Islet precursor cell (in vitro differentiated cells): ENCODE results near the gene STK39.

Experiments
- DNase-seq: peaks from one replicate; pipeline ENCODE4 v3.0.0-alpha.2; 2018

The STK39 gene

DNA sequence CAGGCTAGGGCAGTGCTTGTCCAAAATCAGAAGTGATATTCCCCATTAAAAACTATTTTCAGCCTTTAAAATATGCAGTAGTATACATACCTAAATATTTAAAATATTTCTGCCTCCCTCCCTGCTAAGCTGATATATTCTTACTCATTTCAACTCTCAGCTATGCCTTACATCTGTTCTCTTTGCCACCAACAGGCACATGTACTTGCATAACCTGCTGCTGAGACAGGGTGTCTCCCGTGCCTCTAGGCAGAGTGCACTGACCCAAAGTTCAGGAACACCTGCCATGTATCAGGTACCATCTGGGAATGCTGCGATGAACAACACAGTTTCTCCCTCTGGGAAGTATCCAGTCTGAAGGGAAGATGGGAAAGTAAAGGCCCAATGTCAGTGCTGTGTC is 91.7 kb downstream of the STK39 start:
- DNase-seq, result no peak

DNA sequence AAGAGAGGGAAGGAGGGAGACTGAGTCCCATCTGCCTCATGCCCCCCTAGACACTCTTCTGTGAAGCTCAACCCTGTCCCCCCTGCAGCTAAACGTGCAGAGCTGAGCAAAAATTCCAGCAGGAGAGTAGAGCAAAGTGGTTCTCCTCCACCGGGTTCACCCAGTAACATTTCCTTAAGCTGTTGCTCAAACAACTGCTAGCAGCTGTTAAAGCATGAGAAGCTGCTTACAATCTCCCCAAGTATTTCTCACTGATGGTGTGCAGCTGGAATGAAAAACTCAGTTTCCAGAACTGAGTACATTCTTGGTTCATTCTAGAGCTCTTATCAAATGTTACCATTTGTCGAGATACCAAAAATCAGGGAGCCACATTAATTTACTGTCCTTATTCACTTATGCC is 92.3 kb downstream of the STK39 start:
- no peak for DNase-seq

DNA sequence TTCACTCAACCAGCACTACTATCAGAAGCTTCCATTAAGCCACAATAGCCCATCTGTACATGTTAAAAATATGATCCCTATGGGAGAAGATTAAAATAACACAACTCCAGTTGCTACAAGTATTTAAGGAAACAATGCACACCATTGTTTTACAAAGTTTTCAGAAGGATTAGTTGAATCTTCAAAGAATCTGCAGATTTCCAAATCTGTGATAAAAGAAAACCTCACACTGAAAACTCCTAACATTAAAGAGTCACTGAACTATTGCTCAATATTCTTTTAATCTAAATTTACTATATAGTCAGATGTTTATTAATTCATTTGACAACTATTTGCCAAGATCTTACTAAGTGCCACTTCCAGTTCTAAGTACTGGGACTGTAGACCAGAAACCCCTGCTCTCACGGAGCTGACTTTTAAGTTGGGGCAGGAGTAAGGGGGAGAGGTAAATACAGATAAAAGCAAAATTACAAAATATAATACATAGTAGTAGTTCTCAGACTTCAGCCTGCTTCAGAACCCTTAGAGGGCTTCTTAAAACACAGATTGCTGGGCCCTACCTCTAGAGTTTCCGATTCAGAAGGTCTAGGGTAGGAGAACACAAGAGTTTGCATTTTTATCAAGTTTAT is 94.4 kb downstream of the STK39 start:
- DNase-seq, result no peak

DNA sequence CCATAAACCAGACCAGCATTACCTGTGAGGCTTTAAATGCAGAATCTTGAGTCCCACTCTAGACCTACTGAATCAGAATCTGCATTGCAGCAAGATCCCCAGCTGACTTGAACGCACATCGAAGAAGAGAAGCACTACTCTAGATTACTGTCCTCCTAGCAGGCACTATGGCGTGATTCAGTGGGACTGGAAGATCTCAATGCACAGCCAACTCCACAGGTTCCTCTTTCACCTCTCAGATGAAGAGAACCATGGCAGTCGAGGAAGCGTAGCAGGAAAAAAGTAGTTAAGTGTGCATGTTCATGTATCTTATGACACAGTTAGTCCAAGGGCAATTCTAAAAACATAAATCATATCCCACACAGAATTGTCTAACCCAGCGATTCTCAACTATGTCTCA is 97.4 kb downstream of the STK39 start:
- no peak for DNase-seq

DNA sequence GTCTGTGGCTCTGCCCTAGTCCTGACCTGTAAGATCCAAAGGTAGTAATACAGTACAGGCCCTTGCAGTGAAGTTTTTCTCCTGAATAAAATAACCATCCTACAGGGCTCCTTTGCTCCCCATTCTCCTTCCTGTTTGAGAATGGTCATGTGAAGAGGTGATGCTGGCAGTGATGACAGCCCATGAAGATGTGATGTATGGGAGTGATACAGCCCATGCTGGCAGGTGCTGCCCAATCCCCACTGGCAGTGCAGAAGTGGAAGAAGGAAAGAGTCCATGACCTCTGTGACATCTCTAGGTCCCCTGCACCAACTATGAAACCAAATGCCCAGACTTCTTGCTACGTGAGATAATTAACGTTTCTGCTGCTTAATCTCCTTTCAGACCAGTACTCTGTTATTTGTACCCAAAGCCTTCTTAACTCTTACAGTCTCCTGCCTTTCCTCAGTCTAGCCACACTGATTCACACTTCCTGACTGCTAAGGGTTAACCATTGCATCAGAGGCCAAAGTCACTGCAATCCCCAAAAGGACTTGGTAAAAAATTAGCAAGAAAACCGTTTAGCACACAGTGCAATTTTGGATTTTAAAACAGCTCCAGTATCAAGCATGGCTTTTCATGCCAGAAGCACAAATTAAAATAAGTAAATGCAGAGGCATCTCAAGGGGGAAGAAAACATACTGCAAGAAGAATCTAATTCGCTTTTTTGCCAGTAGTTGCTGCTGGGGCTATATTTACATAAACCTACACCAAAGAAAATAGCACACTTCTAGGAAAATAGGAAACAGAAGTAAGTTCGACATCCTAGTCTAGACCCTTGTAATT is 98.0 kb downstream of the STK39 start:
- no peak for DNase-seq

DNA sequence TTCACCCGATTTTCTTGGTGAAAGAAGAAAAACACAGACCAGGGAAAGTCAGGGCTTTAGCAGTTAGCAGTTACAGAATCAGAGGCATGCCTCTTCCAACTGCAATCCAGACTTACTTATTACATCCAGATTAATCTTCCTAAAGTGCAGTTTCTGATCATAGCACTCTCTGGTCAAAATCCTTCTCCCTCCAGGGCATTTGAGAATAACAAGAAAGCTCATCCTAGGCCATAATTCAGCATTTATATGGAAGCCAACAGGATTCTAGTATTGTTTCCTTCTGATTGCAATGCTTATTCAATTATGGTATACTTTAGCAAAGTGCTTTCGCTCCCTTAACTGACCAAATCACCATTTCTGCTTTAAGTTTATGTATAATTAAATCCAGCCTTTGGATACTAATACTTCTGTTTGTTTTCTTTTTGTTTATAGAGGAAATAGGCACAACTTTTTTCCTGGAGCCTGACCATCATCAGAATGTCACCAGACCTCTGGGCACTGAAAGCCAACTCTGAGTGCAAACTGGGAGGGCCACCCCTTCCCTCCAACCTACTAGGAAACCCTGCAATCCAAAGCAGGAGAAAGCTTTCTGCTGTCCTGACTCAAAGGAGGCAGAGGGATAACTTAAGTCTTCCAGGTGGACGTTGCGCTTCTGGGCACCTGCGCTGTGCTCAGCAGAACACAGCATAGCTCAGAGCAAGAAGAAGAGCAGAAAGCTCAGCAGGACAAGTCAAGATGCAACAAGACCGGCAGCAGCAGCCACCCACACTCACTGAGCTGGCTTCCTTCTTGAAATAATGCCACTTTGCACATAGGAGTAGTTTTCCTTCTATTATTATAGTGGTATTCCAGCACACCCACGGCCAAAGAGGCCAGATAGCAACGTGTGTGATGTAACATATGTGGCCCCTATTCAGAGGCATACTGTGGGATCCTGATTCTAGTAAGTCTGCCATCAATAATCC is 99.3 kb downstream of the STK39 start:
- DNase-seq, result no peak

DNA sequence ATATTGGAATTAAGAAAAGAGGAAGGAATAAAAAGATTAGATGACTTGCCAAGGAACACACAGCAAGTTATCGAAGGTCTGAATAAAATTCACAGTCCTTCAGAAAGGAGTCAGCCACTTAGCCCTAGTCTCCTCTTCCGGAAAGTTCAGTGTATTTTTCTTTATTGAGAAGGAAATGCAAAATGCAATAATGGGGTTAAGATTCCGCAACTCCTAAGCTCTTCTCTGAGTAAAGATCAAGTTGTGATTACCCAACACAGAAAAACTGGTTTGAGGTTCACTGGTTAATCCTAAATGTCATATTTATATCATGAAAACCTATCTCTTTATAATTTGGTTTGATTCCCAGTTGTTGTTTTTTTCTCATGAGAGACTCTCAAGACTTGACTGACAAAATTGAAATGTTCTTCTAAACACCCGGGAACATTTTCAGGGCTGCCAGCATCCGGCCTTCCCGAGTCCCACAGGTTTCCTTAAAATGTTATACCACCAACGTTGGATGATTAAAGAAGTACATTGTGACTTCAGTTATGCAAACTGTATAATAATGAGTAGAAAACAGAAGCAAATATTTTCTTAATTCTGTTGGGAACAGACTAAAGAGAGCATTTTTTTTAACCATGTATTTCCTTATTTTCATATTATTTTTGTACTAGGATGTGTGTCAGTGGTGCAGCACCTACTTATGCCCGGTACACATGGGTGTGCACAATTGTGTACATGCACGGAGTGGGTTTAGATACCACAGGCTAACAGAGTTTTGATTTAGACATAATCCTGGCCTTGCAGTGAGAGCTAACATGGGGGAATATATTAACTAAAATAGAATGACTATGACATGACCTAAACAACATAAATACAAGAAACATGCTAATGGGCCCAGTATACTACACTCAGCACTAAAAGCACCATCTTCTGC is 100.2 kb downstream of the STK39 start:
- DNase-seq, result no peak

DNA sequence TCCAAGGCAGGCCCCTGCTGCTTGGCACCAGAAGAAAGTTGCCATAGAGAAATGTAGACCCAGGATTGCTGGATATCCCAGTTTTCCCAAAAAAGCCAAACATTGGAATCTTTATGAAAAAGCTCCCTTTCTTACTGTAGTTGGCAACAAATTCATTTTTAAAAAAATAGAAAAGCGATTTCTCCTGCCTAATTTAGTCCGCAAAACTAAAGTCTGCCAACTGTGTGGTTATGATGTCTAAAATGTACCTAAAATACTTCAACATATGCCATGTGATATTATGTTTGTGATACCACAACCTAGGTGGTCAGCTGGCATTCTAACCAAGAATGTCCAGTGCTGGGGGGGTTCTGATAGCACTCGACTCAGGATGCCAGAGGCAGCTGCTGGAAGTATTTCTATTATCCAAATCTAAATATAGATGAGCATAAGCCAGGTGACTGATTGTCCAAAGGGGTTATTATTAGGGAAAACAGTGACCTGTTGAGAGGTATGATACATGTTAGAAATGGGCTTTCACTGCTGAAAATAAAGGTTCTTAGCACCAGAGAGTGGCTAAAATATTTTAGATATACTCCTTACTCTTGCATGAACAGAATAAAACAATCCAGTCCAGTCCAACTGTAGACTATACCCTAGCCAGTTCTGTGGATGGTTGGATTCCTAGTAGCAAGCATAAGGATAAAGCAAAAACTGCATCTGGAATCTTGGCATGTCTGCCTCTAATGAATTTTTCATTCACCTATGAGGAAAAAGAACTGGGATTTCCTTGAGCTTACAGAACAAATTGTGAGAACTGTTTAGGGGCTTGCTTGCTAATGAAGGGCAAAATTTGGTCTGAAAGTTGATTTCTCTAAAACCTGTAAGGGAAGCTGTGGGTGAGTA is 101.7 kb downstream of the STK39 start:
- DNase-seq, result no peak

DNA sequence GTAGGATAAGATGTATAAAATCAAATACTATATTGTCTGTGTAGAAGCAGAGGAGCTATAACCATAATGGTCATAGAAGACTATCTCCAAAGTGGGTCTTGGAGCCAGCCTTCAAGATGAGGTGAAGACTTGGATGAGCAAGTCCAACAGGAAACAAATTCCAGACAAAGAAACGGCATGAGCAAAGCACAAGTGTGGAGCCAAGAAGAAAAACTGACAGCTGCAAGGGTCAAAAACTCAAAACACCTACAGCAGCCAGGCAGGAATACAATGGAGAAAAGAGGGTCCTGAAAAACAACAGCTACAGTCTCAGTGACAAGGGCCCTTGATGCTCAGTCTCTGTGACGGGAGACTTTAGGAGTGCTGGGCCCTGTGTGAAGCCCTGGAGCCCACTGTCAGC is 102.4 kb downstream of the STK39 start:
- DNase-seq, result no peak

DNA sequence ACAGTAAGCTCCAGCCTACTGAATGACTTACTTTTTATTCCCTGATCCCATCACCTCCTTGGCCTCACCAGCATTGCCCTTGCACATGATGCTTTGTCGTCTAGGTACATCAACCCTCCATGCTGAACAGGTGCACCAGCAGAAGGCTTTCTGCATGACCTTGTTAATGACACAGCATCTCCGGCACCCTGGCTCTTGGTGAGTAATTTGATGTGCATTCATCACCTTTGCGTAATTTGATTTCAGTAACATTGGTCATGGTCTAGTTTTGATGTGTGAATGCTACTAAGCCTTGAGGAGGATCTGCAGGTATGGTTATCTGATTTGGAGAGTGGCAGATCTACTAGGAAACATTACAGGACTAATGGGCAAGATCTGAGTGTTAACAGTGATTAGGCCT is 103.6 kb downstream of the STK39 start:
- no peak for DNase-seq

DNA sequence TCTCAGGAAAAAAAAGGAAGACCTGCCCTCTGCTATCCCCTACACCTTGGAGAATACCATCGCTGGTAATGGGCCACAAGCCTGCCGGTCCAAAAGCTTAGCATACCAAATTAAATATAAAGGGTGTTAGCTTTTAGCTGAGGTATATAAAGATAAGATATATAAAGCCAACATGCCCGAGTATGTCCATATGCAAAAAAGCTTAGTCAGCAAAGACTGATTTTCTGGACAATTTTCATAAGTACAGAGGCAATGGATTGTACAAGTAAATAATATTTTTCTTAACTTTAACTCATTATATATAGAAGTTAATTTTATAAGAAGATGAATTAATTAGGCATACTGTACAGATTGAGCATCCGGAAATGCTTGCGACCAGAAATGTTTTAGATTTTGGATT is 106.5 kb downstream of the STK39 start:
- DNase-seq, result no peak

DNA sequence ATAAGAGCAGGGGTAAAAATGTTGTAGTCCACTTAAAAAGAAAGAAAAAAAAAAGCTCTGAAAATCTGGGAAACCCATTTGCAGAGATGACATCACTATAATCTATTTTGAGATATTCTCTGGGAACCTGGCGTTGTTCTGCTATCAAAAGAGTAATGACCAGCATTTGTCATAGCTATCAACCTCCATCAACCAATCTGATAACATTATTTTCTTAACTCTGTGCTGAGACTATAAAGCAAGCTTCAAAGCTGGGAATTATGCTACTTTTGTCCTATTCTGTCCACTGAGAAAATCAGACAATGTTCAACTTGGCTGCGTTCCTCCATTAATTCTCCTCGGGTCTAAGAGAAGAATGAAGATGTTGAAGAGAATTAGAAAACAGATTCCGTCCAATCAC is 107.5 kb downstream of the STK39 start:
- DNase-seq, result no peak

DNA sequence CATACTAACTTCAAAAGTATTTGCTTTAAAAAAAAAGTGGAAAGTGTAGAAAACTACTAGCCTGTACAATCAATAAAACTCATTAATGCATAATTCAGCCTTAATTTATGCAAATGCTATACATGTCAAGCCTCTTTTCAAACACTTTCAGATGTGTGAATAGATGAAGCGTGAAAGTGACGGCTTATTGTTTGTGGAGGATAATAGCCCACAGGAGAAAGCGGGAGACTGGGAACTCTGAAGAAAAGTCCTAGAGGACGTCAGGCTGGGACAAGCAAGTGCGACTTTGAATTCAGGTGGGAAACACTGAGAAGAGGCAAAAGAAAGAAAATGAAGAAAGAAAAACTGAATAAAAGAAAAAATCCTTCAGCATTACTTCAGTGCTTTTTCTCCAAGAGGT is 108.5 kb downstream of the STK39 start:
- no peak for DNase-seq

DNA sequence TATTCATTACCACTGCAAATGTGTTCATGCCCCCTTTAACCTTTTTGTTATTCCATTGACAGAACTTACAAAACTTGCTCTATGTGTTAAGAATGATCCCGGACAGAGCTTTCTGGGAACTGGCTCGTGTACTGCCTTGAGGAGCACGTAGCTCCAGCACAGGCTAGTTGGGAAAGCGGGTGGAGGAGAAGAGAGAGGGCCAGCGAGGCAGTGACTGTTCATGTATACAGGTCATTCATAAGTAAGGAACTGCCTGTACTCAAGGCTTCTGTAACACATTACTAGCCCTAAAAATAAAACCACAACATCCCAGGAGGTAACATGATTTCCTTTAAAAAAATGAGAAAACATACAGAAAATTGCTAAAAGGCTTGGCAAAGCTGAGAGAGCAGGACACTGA is 109.0 kb downstream of the STK39 start:
- no peak for DNase-seq

DNA sequence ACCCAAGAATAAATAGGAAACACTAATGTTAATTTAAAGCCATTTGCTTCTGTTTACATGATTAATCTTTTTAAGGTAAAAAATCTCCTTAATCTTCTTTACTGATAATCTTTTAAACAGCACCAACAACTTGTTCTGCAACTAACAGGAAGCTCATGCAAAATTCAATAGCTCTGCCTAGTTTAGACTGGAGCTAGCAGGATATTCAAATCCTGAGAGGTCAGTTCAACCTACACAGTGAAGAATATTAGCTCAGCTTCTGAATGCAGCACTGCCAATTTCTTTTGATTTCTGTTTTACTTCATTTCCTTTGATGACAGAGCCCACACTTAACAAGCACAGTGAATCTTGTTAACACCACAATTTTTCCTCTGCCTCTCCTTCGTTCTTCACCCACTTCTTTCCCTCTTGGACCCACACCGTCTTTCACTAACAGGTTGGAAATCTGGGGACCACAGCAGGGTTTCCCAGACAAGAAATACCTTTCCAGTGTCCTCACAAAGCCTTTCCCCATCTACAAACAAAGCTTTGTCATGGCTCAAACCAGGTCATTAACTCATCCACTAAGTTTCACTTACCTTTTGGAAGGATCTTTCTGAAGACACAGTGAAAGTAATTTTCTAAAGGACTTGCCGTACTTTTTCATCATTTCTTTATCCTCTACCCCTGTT is 109.8 kb downstream of the STK39 start:
- DNase-seq, result no peak

DNA sequence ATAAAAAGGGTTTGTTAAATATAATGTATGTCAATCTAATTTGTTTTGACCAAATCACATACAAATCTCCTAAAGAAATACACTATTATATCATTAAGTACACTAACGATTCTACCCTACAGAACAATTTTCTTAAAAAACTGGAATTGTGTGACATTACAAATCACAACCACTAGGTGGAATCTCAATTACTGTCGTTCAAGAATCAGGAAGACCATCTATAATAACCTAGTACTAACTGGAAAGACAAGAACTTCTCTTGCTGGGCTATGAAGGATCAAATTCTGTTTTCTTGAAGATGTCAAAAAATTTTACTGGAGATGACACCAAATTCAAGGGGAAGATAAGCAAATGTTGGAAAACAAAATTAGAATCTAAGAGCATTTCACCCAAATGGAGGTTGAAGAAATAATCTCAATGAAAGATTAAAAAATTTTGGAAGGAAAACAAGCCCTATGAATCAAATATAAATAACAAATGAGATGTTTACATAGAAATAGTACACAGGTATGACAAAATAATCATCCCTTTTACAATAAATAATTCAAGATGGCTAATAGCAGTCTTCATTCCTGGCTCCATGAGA is 110.9 kb downstream of the STK39 start:
- no peak for DNase-seq

DNA sequence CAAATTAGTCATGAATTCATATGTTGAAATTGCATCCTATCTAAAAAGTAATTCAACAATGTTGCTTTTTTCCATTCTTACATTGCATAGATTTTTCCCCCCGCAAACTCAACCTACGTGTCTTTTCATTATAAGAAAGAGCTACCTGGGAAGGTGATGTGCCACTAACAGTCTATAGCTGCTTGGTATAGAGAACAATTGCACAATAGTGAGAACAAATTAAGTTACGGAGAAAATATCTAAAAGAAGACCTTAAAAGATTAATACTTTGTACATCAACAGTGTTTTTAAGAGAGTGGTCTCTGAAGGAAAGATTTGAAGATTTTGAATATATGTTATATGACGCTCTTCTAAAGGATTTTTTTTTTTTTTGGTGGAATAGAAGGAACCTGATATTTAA is 111.8 kb downstream of the STK39 start:
- DNase-seq, result no peak

DNA sequence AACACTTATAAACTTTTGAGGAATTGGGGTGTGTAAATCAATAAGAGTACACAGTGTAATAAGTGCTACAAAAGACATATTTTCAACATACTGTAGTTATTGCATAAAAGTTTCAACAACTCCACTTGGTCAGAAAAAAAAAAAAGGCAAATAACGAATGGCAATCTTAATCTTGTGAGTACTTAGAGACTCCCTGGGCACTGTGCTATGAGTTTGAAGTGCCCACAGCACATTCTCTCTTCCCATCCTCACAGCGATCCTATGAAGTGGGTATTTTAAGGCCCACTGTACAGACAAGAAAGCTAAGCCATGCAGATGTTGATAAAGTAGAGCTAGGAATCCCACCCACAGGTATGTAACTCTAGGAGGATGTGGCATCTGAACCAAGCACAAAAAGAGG is 112.3 kb downstream of the STK39 start:
- no peak for DNase-seq

DNA sequence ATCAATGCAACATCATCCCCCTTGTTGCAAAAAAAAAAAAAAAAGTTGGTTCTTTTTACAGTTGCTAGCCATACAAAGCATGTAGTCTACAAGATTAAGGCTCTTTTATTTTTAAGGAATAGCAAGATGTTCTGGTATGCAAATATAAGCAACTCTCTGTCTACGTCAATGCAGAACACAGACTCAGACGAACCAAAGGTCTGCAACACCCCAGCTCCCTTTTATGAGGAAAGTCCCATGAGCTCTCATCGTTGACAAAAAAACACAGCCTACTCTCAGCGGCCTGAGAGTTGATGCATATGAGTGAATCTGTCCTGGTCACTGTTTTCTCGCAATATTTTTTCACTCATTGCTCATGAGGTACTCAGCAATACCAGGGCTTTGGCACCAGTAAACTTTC is 112.9 kb downstream of the STK39 start:
- DNase-seq, result no peak

DNA sequence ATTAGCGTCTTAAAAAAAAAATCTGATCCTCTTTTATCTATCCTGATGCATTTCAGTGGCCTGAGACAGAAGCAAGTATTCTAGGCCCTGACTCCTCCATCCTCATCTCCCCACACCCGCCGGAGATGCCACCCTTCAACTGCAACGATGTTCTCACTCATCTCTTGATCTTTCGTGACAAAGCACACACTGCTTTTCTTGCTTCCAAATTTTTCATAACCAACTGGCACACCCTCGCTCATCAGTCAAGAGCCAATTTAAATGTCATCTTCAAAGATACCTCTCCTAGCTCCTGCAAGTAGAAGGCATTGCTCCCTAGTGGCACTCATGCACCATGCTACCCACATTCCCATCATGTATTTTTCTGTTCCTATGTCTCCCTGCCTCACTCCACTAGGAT is 115.0 kb downstream of the STK39 start:
- DNase-seq, result no peak

DNA sequence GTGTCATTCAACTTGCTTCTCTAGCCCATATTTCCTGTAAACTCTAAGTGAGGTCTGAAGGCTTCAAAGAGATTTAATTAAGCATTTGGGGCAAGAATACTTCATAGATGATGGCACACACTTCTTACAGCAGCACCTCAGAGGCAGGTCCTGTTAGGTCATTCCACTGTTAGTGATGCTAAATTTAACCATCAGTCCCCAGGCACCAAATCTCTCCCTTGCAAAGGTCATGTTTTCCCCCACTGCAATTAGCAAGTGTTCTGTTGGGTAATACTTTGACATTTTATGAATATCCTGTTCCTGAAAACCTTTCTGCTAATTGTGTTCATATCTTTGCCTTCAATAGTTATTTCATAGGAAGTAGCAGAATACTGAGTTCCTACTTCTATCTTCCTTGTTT is 117.0 kb downstream of the STK39 start:
- DNase-seq, result no peak
